Dermis lymphatic vessel endothelial cell (primary cell): ENCODE data around the gene TBC1D1. TPM values are rescaled to one million over a fixed set of nuclear protein-coding genes. Genes with fewer than 3 reads are reported as not detected.

Experiments used
- total RNA-seq: library from RNA; depleted of rRNA; stranded (reverse); fragments of >200 nt; gene quantifications from 2 replicates; pipeline ENCODE4 v1.2.1, GENCODE V29; 2014

Gene TBC1D1, protein sequence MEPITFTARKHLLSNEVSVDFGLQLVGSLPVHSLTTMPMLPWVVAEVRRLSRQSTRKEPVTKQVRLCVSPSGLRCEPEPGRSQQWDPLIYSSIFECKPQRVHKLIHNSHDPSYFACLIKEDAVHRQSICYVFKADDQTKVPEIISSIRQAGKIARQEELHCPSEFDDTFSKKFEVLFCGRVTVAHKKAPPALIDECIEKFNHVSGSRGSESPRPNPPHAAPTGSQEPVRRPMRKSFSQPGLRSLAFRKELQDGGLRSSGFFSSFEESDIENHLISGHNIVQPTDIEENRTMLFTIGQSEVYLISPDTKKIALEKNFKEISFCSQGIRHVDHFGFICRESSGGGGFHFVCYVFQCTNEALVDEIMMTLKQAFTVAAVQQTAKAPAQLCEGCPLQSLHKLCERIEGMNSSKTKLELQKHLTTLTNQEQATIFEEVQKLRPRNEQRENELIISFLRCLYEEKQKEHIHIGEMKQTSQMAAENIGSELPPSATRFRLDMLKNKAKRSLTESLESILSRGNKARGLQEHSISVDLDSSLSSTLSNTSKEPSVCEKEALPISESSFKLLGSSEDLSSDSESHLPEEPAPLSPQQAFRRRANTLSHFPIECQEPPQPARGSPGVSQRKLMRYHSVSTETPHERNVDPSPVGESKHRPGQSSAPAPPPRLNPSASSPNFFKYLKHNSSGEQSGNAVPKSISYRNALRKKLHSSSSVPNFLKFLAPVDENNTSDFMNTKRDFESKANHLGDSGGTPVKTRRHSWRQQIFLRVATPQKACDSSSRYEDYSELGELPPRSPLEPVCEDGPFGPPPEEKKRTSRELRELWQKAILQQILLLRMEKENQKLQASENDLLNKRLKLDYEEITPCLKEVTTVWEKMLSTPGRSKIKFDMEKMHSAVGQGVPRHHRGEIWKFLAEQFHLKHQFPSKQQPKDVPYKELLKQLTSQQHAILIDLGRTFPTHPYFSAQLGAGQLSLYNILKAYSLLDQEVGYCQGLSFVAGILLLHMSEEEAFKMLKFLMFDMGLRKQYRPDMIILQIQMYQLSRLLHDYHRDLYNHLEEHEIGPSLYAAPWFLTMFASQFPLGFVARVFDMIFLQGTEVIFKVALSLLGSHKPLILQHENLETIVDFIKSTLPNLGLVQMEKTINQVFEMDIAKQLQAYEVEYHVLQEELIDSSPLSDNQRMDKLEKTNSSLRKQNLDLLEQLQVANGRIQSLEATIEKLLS (N-terminal part only)
- 103 TPM in 2 replicates for total RNA-seq

DNA sequence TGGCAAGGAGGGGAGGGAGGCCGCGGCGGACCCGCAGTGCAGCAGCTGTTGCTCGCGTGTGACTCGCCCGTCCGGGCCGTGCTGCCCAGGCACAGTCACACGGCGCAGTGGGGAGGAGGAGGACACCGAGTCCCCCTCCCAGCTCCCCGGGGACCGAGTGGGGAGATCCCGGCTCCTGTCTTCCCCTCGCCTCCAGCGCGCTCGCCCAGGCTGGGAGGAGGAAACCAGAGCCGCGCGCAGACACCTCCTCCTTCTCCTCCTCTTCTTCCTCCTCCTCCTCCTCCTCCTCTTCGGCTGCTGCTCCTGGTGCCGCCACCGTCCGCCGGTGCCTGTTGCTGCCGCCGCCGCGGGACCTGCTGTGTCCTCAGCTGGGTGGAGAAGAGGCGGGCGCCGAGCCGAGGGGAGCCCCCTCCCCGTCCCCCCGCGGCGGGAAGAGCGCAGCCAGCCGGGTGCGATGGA is at the start of gene TBC1D1:
Gene TBC1D1 (plus strand): TSS at position 284 of the 459 bp plus-strand sequence. CDS start 11,012 bp downstream, outside the sequence.

DNA sequence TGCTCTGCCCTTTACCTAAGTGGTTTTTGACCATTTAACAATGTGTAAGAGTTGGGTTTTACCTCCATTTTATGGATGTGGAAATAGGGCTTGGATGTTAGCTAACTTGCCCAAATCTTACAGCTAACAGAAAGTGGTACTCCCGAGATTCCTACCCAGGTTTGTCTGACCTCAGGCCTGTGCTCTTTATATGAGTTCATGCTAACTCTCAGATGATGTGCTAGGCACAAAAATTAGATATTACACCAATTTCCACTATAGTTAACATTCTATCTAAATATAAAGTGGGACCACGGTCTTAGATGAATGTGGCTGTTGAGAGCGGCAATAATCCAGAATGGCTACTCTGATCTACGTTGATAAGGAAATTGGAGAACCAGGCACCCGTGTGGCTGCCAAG is 69.2 kb downstream of the TBC1D1 start, which contains the start of gene PTTG2:
Gene PTTG2 (plus strand): TSS at position 301 of the 400 bp plus-strand sequence. CDS start 37 bp downstream, at position 338.

Other genes starting within 250 kb of the TBC1D1 start
- gene RELL1, start 204.7 kb upstream of the TBC1D1 start, total RNA-seq = 91.4 and 111 TPM in 2 replicates
- 30.3 and 33.1 TPM in 2 replicates for gene PGM2, start 64.4 kb upstream of the TBC1D1 start, total RNA-seq
- gene PTTG2, start 69.3 kb downstream of the TBC1D1 start, total RNA-seq = not detected in 2 replicates